HG03108 (cell line): ENCODE results near the gene CFI.

Source experiments
- ATAC-seq: cut with Tn5 transposase; IDR thresholded peaks from one replicate; pipeline ENCODE4 v1.9.1; 2021; ENCODE audit warnings: moderate library complexity; ENCODE audit not compliant: unreplicated experiment

Gene CFI

DNA sequence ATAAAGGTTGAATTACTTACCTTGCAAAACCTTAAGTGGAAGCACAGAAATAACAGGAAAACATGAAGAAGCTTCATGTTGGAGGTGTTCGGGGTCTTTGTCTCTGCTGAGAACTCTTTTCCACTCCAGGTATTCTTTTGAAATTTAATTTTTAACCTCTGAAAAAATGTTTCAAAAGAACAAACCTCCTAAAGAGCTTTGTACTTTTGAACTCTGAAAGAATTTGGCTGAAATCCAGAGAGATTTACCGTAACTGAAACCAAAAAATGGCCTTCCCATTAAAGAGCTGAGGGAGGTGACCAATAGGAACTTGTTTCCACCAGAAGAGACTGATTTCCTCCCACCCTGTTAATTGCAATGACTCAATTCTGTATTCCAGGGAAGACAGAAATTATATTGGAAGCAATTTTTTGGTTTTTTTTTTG is at the start of gene CFI:
Gene CFI (minus strand): TSS at position 105 of the 425 bp plus-strand sequence. CDS start 28 bp downstream, at position 77.
- no peak for ATAC-seq

DNA sequence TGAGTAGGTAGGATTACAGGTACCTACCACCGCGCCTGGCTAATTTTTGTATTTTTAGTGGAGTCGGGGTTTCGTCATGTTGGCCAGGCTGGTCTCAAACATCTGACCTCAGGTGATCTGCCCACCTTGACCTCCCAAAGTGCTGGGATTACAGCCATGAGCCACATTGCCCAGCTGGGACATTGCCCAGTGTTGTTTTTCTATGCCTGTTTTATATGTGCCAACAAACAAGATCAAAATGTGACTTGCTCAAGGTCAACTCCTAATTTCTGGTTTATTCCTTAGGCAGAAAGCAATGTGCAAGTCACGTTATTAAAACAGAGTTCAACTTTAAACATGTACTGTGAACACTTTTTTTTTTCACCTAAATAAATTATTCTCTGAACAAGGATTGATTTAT is 48.8 kb upstream of the CFI start:
- ATAC-seq, result no peak

DNA sequence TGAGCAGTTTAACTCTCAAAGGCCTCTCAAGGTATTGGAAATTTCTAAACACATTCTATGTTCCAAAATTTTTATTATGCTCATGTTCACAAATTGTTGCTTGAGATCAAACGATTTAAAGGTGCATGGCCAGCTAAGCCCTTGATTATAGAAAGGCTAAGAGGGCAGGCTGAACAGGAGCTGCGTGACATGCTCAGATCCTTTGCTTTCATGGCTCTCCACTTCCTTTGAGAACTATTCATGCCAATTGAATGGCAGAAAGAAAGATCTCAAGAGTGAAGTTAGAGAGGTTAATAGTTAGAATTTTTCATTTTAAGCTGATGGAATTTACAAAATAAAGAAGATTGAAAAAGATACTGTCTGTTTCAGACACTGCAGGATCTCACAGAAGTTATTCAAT is 46.7 kb upstream of the CFI start:
- ATAC-seq, result no peak

DNA sequence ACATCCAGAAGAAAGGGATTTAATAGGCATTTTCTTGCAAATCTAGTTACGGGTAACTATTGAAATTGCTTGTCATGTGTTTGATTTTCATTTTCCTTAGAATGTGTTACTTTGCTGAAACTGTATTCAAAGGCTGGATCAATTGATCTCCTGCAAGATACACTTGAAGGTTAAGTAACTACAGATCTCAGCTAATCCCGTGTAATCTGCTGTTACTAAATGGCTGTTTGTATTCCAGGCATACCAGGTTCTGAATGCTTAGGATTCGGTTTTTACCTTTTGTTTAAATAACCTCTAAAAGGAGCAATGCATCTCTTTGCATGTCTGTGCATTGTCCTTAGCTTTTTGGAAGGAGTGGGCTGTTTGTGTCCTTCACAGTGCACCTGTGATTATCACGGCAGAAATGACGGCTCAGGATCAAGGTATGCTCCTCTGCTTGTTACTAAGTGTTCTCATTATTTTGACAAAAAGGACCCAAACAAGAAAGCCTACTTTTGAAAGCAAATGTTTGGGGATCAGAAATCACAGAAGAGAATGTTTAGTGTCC is 46.2 kb upstream of the CFI start, which contains the start of gene LRIT3:
Gene LRIT3 (plus strand): TSS at position 212 of the 547 bp plus-strand sequence. CDS start 95 bp downstream, at position 307.
- ATAC-seq, result no peak

DNA sequence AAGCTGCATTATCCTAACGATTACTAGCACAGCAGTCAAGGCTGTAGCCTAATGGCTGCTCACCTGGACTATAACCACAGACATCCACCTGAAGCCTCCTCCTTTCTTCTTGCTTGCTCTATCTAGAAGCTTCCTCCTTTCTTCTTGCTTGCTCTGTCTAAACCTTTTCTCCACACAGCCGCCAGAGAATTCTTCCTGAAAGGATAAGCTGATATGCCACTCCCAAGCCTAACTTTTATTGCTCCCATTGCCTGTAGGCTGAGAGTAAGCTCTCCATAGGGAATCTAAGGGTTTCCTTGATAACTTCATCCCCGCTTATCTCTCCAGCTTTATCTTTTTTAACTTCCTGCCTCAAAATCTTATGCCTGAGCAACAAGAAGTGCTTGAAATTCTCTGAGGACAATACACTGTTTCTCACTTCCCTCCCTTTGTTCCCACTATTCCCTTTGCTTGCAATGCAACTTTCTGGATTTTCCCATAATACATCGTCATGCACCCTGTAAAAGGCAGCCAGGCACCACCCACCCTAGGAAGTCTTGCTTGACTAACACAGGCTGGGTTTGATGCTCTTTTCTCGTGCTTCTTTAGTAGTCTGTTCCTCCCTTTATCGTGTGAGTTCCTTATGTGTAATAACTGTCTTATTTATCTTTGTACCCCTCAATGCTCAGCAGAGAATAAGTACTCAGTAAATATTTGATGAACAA is 44.7 kb upstream of the CFI start:
- no peak for ATAC-seq

DNA sequence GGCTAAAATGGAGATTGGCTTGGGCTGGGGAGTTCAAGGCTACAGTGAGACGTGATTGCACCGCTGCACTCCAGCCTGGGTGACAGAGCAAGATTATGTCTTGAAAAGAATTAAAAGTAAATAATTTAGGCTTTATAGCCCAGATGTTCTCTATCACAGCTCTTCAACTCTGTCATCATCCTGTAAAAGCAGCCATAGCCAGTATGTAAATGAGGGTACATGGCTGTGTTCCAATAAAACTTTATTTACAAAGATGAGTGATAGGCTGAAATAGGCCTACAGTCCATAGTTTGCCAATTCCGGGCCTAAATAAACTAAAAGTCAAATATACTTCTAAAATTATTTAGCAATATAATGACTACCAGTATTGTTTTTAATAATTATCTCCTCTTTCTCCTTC is 35.2 kb upstream of the CFI start:
- no peak for ATAC-seq

DNA sequence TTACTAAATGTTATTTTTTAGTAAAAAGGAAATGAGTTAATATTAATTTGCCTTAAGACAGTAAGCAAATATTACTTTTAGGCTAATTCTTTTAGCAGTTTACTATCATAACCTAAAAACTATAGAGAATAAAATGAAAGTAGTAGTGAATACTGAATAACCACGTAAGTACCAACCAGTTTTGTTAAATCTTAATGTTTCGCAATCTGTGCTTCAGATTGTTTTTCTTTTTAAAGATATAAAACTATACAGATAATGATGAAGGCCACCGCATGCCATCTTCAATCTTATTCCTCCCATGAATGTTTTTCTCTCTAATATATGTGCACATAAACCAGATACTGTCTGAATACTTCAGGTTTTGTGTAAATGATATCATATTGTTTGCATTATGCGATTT is 32.0 kb upstream of the CFI start:
- no peak for ATAC-seq

DNA sequence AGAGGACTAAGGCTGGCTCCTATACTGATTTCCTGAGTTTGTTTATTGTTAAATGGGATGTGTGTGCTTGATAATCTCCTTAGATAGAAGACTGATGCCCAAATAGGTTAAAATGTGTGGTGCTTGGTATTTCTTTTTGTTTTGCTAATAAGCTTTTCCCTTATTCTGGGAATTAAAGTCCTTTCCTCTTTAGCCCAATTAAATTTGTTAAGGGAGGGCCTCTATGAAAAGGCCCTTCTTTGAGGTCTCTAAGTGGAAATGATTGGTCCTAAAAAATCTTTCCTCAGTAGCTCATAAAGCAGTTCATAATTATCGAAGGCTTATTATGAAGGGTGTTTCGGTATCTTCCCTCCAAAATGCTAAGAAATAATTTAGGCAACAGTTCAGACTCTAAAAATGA is 25.9 kb upstream of the CFI start, which contains the start of gene RRH:
Gene RRH (plus strand): TSS at position 301 of the 400 bp plus-strand sequence. CDS start 56 bp downstream, at position 357.
- no peak for ATAC-seq

DNA sequence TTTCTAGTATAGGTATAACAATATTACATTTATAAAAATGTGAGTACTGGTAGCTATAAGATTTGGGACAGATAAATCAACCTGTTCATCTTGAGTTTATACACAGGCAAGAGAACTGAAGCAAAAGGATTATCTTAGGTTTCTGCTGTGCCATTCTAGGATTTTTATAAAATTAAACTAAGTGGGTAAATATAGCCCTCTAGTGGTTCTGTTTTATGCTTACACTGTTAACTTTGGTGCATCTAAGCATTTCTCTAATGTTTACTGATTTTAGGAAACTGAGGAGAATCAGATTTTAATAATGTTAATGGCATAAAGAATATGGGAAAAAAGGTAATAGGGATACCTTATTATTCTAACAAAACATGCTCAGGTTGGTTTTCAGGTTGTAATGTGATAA is 24.9 kb upstream of the CFI start:
- no peak for ATAC-seq

DNA sequence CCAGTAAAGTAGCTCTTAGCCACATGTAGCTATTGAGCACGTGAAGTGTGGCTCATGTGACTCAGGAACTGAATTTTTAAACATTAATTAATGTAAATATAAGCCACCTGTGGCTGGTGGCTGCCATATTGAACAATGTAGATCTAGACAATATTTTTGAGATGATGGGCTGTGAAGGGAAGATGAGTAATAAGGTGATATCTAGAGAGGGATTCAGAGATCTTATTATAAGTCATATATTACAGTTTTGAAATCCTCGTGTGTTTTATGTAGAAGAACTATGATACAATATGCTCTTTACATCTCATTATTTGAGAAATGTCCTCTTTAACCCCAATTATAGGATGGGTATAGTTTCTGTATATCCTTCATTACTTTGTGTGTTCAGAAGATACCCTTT is 19.4 kb upstream of the CFI start:
- no peak for ATAC-seq

DNA sequence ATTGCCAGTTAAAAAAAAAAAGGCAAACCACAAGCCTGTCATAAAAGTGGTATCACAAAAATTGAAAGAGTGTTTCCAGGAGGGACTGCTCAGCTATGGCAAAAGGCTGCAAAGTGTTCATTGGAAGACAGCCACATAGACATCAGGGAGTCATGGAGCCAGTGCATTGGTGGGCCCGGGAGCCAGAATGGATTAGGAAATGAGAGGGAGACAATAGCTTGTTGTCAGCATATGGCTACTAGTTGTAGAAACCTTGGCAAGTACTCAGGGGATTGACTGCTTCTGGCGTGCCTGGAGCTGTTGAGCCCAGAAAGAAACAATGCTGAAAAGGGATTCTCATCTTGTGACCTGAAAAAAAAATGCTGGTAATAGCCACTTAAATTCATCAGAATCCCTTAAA is 18.8 kb upstream of the CFI start:
- no peak for ATAC-seq

DNA sequence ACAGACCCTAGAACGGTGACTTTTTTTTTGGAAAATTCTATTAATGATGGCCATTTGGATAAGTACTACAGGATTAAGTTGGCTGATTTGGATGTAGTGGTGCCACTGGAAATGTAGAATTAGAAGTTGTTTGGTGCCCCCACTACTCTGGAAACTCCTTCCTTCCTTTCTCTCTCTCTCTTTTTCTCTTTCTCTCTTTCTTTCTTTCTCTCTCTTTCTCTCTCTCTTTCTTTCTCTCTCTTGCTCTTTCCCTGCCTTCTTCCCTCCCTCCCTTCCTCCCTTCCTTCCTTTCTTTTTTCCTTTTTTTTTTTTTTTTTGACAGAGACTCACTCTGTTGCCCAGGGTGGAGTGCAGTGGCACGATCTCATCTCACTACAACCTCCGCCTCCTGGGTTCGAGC is 16.5 kb upstream of the CFI start:
- no peak for ATAC-seq

DNA sequence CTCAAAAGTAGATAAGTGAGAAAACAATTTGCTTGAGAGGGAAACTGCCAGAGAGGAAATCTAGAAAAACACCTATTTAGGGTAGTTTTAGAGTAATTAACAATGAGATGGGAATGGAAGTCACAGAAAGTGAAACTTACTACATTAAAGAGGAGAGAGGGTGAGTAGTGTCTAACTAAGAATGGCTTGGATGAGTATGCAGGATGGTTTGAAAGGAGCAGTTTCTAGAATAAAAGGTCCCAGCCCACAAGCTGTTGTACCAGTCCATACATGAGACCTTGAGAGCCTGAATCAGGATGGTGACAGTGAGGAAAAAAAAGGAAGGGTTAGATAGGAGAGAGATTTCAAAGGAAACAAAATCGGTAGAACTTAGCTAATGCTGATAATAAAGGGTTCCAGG is 15.1 kb upstream of the CFI start:
- no peak for ATAC-seq

DNA sequence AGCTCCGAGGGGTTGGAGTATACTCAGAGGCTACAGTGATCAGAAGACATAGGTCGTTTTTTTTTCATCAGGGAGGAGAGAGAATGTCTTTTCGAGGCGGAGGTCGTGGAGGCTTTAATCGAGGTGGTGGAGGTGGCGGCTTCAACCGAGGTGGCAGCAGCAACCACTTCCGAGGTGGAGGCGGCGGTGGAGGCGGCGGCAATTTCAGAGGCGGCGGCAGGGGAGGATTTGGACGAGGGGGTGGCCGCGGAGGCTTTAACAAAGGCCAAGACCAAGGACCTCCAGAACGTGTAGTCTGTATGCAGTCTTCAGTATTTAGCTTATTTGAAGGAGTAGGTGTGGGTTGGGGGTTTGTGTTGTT is 14.3 kb upstream of the CFI start:
- no peak for ATAC-seq

DNA sequence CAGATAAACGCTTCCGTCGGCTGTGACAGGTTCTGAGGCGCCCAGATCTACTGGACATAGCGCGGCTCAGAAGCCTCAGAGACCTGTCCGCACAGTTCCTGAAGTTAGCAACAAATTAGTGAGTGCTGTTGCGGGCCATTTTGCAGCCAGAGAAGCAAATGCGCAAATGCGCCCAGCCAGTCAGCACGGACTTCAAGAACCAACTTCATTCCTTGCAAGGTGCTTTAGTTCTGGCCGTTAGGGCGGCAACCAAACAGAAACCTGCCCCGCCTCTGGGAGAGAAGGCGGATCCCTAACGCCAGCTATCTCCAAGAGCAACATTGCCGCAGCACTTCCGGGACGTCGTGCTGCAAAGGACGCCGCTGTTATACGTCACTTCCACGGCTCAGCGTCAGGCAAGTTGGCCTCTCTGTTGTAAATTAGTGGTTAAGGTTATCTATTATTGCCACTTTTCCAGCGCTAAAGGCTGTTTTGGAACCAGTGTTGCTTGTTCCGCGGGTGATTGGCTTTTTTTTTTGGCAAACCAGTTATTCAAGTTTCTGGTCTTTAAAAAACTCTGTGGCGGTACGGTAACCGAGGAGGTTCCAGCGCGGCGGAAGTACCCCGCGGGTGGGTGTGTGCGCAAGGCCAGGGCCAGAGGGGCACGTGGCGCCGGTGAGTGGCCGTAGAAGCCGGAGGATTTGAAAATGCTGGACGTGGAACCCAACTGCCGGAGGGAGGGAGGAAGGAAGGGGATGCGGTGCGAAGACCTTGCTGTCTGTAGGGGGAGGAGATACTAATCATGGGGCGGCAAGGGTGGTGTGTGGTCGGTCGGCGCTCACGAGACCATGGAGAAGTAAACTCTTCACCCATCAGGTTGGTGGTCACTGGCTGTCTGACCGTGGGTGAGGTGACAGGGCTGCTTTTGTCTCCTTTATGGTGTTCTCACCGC is 13.6 kb upstream of the CFI start, which contains the start of gene GAR1:
Gene GAR1 (plus strand): TSS at position 612 of the 931 bp plus-strand sequence. CDS start 403 bp downstream, outside the sequence.
- peak; percentile 99 for ATAC-seq

DNA sequence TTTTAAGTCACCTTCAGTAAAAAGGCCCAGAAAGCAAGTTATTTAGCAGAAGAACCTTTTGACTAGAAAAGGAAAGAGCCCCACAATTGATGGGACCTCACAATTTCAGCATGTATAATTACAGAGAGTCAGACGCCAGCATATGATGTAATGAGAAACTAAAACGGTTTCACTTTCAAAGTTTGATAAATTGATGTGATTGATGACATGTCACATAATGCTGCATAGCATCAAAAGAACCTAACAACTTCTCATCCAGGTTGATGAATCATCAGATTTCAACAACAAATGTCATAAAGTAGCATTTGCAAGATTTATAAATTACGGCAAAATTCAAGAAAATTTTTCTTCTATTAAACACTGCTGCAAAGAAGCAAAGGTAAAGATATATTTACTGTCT is 9.9 kb upstream of the CFI start:
- no peak for ATAC-seq

DNA sequence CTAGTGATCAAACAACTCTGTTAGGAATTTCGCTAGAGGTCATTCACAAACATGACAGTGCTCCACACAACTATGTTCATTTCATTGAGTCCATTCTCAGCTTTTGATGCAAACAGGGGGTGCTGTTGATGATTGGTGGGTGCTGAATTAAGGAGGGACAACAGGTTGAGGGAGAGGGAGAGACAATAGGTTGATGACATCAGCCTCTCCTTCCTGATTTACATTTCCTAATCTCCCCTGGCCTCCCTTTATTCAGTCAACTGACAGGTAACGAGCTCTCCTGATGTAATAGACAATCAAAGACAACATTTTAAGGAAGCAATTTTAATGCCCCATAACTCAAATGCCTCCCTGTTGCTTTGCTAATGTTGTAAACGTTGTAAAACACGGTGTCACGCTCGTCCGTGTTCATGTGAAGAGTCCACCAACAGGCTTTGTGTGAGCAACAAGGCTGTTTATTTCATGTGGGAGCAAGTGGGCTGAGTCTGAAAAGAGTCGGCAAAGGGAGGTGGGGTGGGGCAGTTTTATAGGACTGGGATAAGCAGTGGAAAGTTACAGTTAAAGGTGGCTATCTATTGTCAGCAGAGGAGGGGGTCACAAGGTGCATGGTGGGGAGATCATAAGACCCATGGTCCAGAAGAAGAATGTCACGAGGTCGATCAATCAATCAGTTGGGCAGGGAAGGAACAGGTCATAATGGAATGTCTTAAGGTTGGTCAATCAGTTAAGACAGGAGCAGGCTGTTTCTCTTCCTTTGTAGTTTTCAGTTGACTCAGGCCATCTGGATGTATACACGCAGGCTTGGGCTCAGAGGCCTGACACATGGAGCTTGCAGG is 9.0 kb upstream of the CFI start:
- ATAC-seq, result no peak

DNA sequence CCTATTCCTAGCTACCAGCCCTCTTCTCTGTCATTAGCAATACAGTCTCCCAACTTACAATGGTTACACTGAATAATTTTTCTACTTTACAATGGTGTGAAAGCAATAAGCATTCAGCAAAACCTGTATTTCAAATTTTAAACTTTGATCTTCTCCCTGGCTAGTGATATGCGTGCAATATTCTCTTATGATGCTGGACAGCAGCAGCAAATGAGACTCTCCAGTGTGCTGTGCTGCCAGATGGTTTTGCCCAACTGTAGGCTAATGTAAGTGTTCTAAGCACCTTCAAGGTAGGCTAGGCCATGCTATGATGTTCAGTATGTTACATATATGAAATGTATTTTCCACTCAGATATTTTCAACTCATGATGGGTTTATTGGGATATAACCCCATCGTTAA is 7.9 kb upstream of the CFI start:
- no peak for ATAC-seq

DNA sequence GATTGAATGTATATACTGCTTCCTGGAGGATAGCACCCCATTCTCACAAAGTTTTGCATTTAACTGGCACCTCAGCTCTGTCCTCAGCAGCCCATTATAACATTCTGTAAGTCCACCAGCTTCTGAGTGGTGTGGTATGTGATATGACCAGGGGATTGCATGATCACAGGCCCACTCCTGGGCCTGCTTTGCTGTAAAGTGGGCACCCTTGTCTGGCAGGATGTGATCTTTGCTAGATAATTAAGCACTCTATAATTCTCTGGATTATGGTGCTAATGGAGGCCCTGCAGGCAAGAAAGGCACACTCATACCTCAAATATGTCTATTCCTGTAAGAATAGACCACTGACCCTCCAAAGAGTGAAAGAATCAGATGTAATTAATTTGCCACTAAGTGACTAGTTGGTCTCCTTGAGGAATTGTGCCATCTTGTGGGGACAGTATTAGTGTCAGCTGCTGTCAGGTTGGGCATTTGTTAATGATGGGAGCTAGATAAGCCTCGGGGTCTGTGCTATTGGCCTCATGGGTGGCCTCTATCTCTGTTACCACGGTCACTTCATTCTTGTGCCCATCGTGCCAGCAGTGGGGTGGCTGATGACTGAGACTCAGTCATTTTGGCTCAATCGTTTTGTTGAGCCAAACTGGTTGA is 2.2 kb upstream of the CFI start:
- no peak for ATAC-seq

DNA sequence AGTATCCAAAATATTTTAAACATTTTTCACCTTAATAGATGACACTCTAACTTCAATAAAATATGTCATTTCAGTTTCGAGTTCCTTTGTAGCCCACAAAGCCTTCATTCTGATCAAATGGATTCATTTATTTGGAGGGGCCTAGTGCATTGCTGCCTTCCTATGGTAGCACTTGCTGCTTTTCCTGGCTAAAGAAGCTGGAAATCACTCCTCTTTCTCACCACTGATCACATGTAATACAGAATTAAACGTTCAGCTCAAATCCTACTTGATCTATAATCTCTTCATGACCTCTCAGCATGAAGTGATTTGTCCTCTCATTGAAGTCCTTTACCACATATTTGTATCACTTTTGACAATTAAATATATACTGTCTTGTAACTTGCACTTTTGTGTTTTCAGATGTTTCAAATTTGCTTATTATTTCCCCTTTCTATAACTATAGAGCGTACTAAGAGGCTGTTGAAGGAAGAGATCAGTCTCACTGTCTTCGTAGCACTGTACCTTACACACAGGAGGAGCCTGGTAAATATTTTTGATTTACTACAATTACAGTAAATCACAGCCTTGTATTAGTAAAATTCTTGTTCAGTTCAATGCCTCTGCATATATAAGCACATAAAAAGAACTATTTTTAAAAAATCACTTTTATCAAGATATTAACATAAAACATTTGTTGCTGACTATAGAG is 555 bp downstream of the CFI start:
- no peak for ATAC-seq
